OCI-LY7 (cell line): ENCODE measurements around the gene BRIP1.
"Not testable (repeated sequence)": the region's sequence is repeated elsewhere in the genome, so short reads cannot be mapped to it uniquely, and the experiment has no call there.

Experiments
- CTCF ChIP-seq: fragments of 200-600 bp; sonication (generic); conservative IDR thresholded peaks from 2 replicates; pipeline ENCODE4 v1.5.1; 2014; ENCODE audit warnings: mild to moderate bottlenecking, antibody characterized with exemption, low read length, moderate library complexity, mixed read lengths
- EZH2phosphoT487 ChIP-seq: fragments of 200-600 bp; sonication (generic); IDR thresholded peaks from 2 replicates; pipeline ENCODE4 v1.6.1; 2018; ENCODE audit warnings: low read depth, borderline replicate concordance, mild to moderate bottlenecking, mixed run types, antibody characterized with exemption, low read length, moderate library complexity, mixed read lengths

DNA sequence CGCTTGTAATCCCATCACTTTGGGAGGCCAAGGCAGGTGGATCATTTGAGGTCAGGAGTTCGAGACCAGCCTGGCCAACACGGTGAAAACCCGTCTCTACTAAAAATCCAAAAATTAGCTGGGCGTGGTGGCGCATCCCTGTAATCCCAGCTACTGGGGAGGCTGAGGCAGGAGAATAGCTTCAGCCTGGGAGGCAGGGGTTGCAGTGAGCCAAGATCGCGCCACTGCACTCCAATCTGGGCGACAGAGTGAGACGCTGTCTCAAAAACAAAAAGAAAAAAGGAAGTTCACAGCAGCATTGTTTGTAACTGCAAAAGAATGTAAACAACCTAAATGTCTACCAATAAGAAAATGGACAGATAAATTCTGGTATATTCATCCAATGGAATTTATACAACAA lies 2.9 kb downstream of the BRIP1 start:
- TF ChIP-seq CTCF, EZH2phosphoT487: not testable (repeated sequence)
